Activated naive CD4-positive, alpha-beta T cell treated with anti-CD3 and anti-CD28 coated beads for 36 hours (primary cell): Measurements from ENCODE around the gene IL18RAP. TPM values are rescaled to one million over a fixed set of nuclear protein-coding genes. Genes with fewer than 3 reads are reported as not detected.

Experiments used
- CTCF ChIA-PET: fragments of 350-600 bp; sonication (Branson Sonifier 250); formaldehyde crosslinking; loops from one replicate; lab custom pipeline; 2021; ENCODE audit warnings: antibody characterized with exemption; lab: Charles Lee
- DNase-seq: peaks from one replicate; pipeline ENCODE4 v3.0.0-alpha.2; 2020
- H3K27ac Mint-ChIP-seq: one replicate; pipeline ENCODE4 v1.8.0; 2021; ENCODE audit warnings: mild to moderate bottlenecking, mixed read lengths
- H3K27me3 Mint-ChIP-seq: one replicate; pipeline ENCODE4 v1.8.0; 2021; ENCODE audit warnings: low read depth, mixed read lengths
- H3K36me3 Mint-ChIP-seq: one replicate; pipeline ENCODE4 v1.8.0; 2021; ENCODE audit warnings: low read depth, mixed read lengths
- H3K4me1 Mint-ChIP-seq: one replicate; pipeline ENCODE4 v1.8.0; 2021; ENCODE audit warnings: low read depth, mixed read lengths
- H3K4me3 Mint-ChIP-seq: one replicate; pipeline ENCODE4 v1.8.0; 2021; ENCODE audit warnings: mild to moderate bottlenecking, moderate library complexity, mixed read lengths
- H3K9me3 Mint-ChIP-seq: one replicate; pipeline ENCODE4 v1.8.0; 2021; ENCODE audit warnings: mixed read lengths
- intact Hi-C: fragments of 100-400 bp; cut with micrococcal nuclease; formaldehyde crosslinking; loops from one replicate; pipeline ENCODE4 v1.15.1; 2023
- total RNA-seq, 2 experiments: library from RNA; stranded (reverse); gene quantifications; one replicate each; pipeline ENCODE4 v1.2.3, GENCODE V29; 2021

IL18RAP gene
- total RNA-seq, 2 experiments from 2014 or later: 11.2 to 15.1 TPM

GRCh38 chr2:102425441-102426132 lies 2.6 kb downstream of the IL18RAP start:
- Mint-ChIP-seq H3K9me3 (no peaks in the 10 kb centered on the region), H3K27me3 (no peaks in the 10 kb centered on the region), H3K36me3 (peaks cover 26% of the 10 kb centered on the region), H3K27ac (peak overlapping the region; percentile 21), H3K4me3 (no peak overlapping the region), H3K4me1 (peaks cover 82% of the 10 kb centered on the region)
- CTCF ChIA-PET: interaction anchor here (1.1 to 3.0 kb wide), 3 partner anchors 9 to 172 kb away, joined by 3 to 13 read pairs (median 4); no protein-coding TSS in a partner anchor
- intact Hi-C loops: loop anchor here (10.0 kb wide), 1 partner anchor 1121 kb away; the partner anchor contains the start of gene RNF149
- DNase-seq: no peak

DNA sequence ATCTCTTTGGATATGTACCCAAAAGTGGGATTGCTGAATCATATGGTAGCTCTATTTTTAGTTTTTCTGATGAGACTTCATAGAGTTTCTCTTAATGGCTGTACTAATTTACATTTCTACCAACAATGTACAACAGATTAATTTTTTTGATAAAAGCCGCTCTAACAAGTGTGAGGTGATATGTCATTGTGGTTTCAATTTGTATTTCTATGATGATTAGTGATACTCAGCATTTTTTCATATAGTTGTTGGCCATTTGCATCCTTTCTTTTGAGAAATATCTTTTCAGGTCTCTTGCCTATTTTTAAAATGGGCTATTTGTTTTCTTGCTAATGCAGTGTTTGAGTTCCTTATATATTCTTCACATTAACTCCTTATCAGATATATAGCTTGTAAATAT lies 4.3 kb downstream of the IL18RAP start:
- Mint-ChIP-seq H3K9me3 (no peaks in the 10 kb centered on the region), H3K4me3 (no peak overlapping the region), H3K4me1 (peaks cover 75% of the 10 kb centered on the region), H3K27ac (no peak overlapping the region), H3K36me3 (peaks cover 23% of the 10 kb centered on the region), H3K27me3 (no peaks in the 10 kb centered on the region)
- no peak for DNase-seq
- CTCF ChIA-PET: interaction anchor here (3.0 kb wide), 1 partner anchor 16 kb away, joined by 13 read pairs; no protein-coding TSS in a partner anchor
- intact Hi-C loops: loop anchor here (10.0 kb wide), 1 partner anchor 1122 kb away; the partner anchor contains the start of gene RNF149

DNA sequence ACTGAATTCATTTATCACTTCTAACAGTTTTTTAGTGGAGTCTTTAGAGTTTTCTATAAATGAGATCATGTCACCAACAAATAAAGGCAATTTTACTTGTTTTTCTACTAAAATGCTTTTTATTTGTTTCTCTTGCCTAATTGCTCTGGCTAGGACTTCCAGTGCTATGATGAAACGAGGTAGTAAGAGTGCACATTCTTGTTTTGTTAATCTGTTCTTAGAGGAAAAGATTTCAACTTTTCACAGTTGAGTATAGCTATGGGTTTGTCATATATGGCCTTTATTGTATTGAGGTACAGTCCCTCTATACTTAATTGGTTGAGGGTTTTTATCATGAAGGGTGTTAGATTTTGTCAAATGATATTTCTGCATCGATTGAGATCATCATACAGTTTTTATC lies 5.6 kb downstream of the IL18RAP start:
- H3K4me1 Mint-ChIP-seq: peaks cover 67% of the 10 kb centered on the region
- intact Hi-C loops: loop anchor here (10.0 kb wide), 1 partner anchor 1124 kb away; the partner anchor contains the start of gene RNF149
- H3K4me3 Mint-ChIP-seq: no peak overlapping the region
- no peak overlapping the region for H3K27ac Mint-ChIP-seq
- H3K36me3 Mint-ChIP-seq: peaks cover 22% of the 10 kb centered on the region
- CTCF ChIA-PET: no interaction called here
- DNase-seq: no peak
- H3K9me3 Mint-ChIP-seq: no peaks in the 10 kb centered on the region
- H3K27me3 Mint-ChIP-seq: no peaks in the 10 kb centered on the region

DNA sequence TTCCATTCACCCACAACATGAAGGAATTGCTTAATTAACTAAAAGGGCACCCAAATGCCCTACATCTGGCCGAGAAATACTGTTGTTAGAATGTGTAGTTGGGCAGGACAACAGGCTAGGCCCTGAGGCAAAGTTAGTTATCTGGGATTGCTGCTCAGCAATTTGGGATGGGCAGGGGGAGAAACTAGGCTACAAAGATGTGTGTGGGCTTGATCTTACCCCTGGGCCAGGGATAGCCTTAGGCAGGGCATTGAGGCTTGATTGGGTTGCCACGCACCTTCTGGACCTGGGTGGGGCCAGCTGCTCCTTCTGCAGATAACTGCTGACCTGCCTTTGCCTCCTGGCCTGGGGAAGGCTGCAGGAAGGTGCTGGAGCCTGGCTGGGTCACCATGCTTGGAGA lies 9.4 kb downstream of the IL18RAP start:
- CTCF ChIA-PET: interaction anchor here (0.6 to 2.5 kb wide), 2 partner anchors 11 to 160 kb away, joined by 3 to 10 read pairs; no protein-coding TSS in a partner anchor
- peaks cover 20% of the 10 kb centered on the region for H3K36me3 Mint-ChIP-seq
- intact Hi-C loops: loop anchor here (10.0 kb wide), 1 partner anchor 698 kb away; no protein-coding TSS in a partner anchor
- H3K4me1 Mint-ChIP-seq: peaks cover 60% of the 10 kb centered on the region
- no peaks in the 10 kb centered on the region for H3K27me3 Mint-ChIP-seq
- no peak for DNase-seq
- no peaks in the 10 kb centered on the region for H3K9me3 Mint-ChIP-seq
- H3K27ac Mint-ChIP-seq: no peak overlapping the region
- no peak overlapping the region for H3K4me3 Mint-ChIP-seq

- H3K36me3 Mint-ChIP-seq: peaks cover 11% of the 10 kb centered on the region
- no peaks in the 10 kb centered on the region for H3K27me3 Mint-ChIP-seq
- H3K9me3 Mint-ChIP-seq: no peaks in the 10 kb centered on the region
- H3K27ac Mint-ChIP-seq: no peak overlapping the region
- no peak overlapping the region for H3K4me3 Mint-ChIP-seq
- intact Hi-C loops: loop anchor here (10.0 kb wide), 1 partner anchor 699 kb away; no protein-coding TSS in a partner anchor
- no peak for DNase-seq
- CTCF ChIA-PET: interaction anchor here (1.2 kb wide), 1 partner anchor 16 kb away, joined by 3 read pairs; no protein-coding TSS in a partner anchor
- peaks cover 48% of the 10 kb centered on the region for H3K4me1 Mint-ChIP-seq
Measured at GRCh38 chr2:102433973-102434654, 11.2 kb downstream of the IL18RAP start.

DNA sequence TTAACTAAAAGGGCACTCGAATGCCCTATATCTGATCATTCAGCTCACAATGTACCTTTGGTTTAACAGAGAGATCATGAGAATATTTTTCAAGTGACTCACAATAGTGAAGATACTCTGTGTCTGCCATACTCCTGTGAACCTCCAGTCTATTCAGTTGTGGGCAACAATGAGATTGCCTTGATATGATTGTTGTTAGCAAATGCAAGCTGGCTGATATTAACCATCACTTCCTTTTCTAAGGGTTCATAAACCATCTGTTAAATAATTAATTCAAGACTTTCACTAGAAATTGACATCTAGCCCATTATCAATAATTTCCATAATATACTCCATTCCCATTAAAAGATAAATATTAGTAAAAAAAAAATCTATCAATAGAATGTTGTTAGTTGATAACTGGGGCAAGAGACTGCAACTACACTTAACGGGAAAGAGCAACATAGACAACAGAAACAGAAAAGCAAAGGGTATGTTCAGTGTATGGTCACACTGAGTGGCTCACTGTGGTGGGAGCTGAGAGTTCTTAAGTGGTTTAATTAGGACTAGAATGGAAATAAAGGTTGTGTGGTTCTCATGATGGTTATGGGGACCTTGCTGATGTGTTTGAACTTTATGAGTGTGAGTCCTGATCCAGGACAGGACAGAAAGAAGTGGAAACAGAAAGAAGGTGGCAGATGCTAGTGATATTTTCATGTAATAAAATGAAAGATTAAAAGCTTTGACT lies 11.9 kb downstream of the IL18RAP start:
- Mint-ChIP-seq H3K27me3 (no peaks in the 10 kb centered on the region), H3K4me1 (peaks cover 41% of the 10 kb centered on the region), H3K27ac (peak overlapping the region; percentile 21), H3K9me3 (no peaks in the 10 kb centered on the region), H3K4me3 (no peak overlapping the region), H3K36me3 (peaks cover 10% of the 10 kb centered on the region)
- intact Hi-C loops: loop anchor here (5.0 to 10.0 kb wide), 2 partner anchors 533 to 700 kb away; no protein-coding TSS in a partner anchor
- DNase-seq: no peak
- CTCF ChIA-PET: interaction anchor here (0.6 to 1.2 kb wide), 7 partner anchors 9 to 269 kb away, joined by 3 to 5 read pairs (median 3); no protein-coding TSS in a partner anchor

GRCh38 chr2:102435741-102436140 lies 12.8 kb downstream of the IL18RAP start:
- H3K4me3 Mint-ChIP-seq: no peak overlapping the region
- H3K27me3 Mint-ChIP-seq: no peaks in the 10 kb centered on the region
- CTCF ChIA-PET: interaction anchor here (0.7 to 1.1 kb wide), 3 partner anchors 10 to 270 kb away, joined by 3 to 4 read pairs (median 3); no protein-coding TSS in a partner anchor
- H3K4me1 Mint-ChIP-seq: peaks cover 32% of the 10 kb centered on the region
- H3K27ac Mint-ChIP-seq: peak overlapping the region; percentile 68
- intact Hi-C loops: loop anchor here (1.0 to 10.0 kb wide), 8 partner anchors 12 to 701 kb away; partner anchors contain the start of gene IL18RAP
- DNase-seq: no peak
- peaks cover 10% of the 10 kb centered on the region for H3K36me3 Mint-ChIP-seq
- H3K9me3 Mint-ChIP-seq: no peaks in the 10 kb centered on the region

DNA sequence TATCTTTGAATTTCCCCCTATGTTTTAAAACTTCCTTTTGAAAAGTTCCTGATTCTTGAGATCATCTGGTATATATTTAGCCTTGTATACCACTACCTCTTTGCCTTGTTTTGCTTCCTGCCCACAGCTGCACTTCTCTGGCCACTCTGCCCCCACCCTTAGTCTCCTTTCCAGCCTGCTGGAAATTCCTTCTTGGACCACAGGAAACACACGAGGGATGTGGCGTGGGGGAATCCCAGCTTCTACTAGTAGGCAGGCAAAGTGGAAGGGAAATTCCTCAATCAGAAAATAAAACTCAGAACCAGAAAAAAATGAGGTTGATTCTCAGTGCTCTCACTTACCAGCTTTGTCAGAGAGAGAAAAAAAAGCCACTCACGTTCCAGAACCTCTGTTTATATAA lies 13.4 kb downstream of the IL18RAP start:
- no peaks in the 10 kb centered on the region for H3K9me3 Mint-ChIP-seq
- H3K4me3 Mint-ChIP-seq: no peak overlapping the region
- no peaks in the 10 kb centered on the region for H3K27me3 Mint-ChIP-seq
- H3K36me3 Mint-ChIP-seq: peaks cover 10% of the 10 kb centered on the region
- DNase-seq: peak; percentile 56
- peaks cover 27% of the 10 kb centered on the region for H3K4me1 Mint-ChIP-seq
- intact Hi-C loops: loop anchor here (1.0 to 10.0 kb wide), 8 partner anchors 13 to 702 kb away; partner anchors contain the start of gene IL18RAP
- peak overlapping the region; percentile 68 for H3K27ac Mint-ChIP-seq
- CTCF ChIA-PET: interaction anchor here (0.6 to 1.3 kb wide), 4 partner anchors 12 to 690 kb away, joined by 3 to 6 read pairs (median 4); no protein-coding TSS in a partner anchor

GRCh38 chr2:102437122-102437521 lies 14.2 kb downstream of the IL18RAP start:
- CTCF ChIA-PET: interaction anchor here (0.6 to 1.4 kb wide), 4 partner anchors 81 to 433 kb away, joined by 3 to 4 read pairs (median 4); partner anchors contain the start of gene IL18R1
- Mint-ChIP-seq H3K4me1 (peaks cover 28% of the 10 kb centered on the region), H3K27me3 (no peaks in the 10 kb centered on the region), H3K4me3 (peak overlapping the region; percentile 29), H3K36me3 (peaks cover 10% of the 10 kb centered on the region), H3K9me3 (no peaks in the 10 kb centered on the region), H3K27ac (peak overlapping the region; percentile 90)
- intact Hi-C loops: loop anchor here (2.0 to 10.0 kb wide), 3 partner anchors 436 to 702 kb away; no protein-coding TSS in a partner anchor
- no peak for DNase-seq

GRCh38 chr2:102438111-102438510 lies 15.2 kb downstream of the IL18RAP start:
- Mint-ChIP-seq H3K4me1 (peaks cover 32% of the 10 kb centered on the region), H3K36me3 (peaks cover 7% of the 10 kb centered on the region), H3K27ac (no peak overlapping the region), H3K4me3 (no peak overlapping the region), H3K9me3 (no peaks in the 10 kb centered on the region), H3K27me3 (no peaks in the 10 kb centered on the region)
- CTCF ChIA-PET: interaction anchor here (0.6 to 1.8 kb wide), 7 partner anchors 17 to 555 kb away, joined by 3 read pairs; partner anchors contain the start of gene IL18R1
- DNase-seq: no peak
- intact Hi-C loops: loop anchor here (5.0 to 10.0 kb wide), 2 partner anchors 536 to 703 kb away; no protein-coding TSS in a partner anchor

DNA sequence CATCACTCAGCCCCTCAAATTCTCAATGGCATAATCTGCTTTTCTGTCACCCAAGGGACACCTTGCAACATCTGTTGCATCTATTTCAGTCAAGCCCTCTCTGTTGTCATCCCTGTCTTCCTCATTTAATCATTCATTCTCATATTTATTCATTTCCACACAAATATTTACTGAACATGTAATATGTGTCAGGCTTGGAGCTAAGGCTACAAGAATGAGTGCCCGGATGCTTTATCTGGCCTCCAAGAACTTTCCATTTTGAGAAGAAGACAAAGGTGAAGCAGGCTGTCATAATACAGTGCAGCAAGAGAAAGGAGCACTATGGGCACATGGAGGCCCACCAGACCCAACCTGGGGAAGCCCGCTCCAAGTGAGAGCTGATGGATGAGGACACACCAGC lies 15.6 kb downstream of the IL18RAP start:
- H3K9me3 Mint-ChIP-seq: no peaks in the 10 kb centered on the region
- CTCF ChIA-PET: interaction anchor here (0.6 to 1.8 kb wide), 5 partner anchors 18 to 555 kb away, joined by 3 read pairs; no protein-coding TSS in a partner anchor
- peaks cover 7% of the 10 kb centered on the region for H3K36me3 Mint-ChIP-seq
- no peaks in the 10 kb centered on the region for H3K27me3 Mint-ChIP-seq
- intact Hi-C loops: loop anchor here (5.0 to 10.0 kb wide), 2 partner anchors 536 to 704 kb away; no protein-coding TSS in a partner anchor
- peaks cover 32% of the 10 kb centered on the region for H3K4me1 Mint-ChIP-seq
- H3K4me3 Mint-ChIP-seq: no peak overlapping the region
- DNase-seq: no peak
- no peak overlapping the region for H3K27ac Mint-ChIP-seq
